ENCODE data around the gene ZMIZ1. TPM values are rescaled to one million over a fixed set of nuclear protein-coding genes. Genes with fewer than 3 reads are reported as not detected.

ZMIZ1 gene
- total RNA-seq, 1 experiment from 2014 or later, result 28.4 TPM

GRCh38 chr10:79092292-79092896 is 23.6 kb downstream of the ZMIZ1 start (continued):
- no peak for TF ChIP-seq MAX (IDR thresholded peaks at IDR 0.05)
- no peak for TF ChIP-seq SP1 (IDR thresholded peaks at IDR 0.05; ENCODE audit: low read depth)
- no peak for TF ChIP-seq POLR2A (IDR thresholded peaks at IDR 0.05; ENCODE audit: borderline replicate concordance, extremely low read depth, insufficient read depth, insufficient read length)
- TF ChIP-seq RAD21 (IDR thresholded peaks at IDR 0.05; ENCODE audit: low read depth), result no peak
- TF ChIP-seq ZNF274 (IDR thresholded peaks at IDR 0.05; ENCODE audit: low read depth, low read length), result no peak
- no peak for TF ChIP-seq JUND (IDR thresholded peaks at IDR 0.05)
- TF ChIP-seq ELF1 (IDR thresholded peaks at IDR 0.05; ENCODE audit: borderline replicate concordance, low read depth), result no peak
- no peak for TF ChIP-seq POLR2AphosphoS5 (IDR thresholded peaks at IDR 0.05; ENCODE audit: low read depth, low read length)
- no peak for TF ChIP-seq EGR1 (IDR thresholded peaks at IDR 0.05; ENCODE audit: low read depth)
- no peak for TF ChIP-seq CTCF (IDR thresholded peaks at IDR 0.05 in 2 of 3, conservative IDR thresholded peaks at IDR 0.05 in 1 of 3; ENCODE audit: borderline replicate concordance in 1 of 3, insufficient read depth in 1 of 3, low read depth in 2 of 3, low read length in 2 of 3)
- no peak for TF ChIP-seq EZH2 (IDR thresholded peaks at IDR 0.05)
- no peak for TF ChIP-seq ATF3 (IDR thresholded peaks at IDR 0.05)
- no peak for TF ChIP-seq TCF7L2 (IDR thresholded peaks at IDR 0.05; ENCODE audit: borderline replicate concordance, extremely low read depth, insufficient read depth, insufficient read length)
